ENCODE data around the gene FATE1.

The FATE1 gene

GRCh38 chrX:151765026-151765425 lies 49.2 kb downstream of the FATE1 start (continued):
- TF ChIP-seq, protein P1, sequence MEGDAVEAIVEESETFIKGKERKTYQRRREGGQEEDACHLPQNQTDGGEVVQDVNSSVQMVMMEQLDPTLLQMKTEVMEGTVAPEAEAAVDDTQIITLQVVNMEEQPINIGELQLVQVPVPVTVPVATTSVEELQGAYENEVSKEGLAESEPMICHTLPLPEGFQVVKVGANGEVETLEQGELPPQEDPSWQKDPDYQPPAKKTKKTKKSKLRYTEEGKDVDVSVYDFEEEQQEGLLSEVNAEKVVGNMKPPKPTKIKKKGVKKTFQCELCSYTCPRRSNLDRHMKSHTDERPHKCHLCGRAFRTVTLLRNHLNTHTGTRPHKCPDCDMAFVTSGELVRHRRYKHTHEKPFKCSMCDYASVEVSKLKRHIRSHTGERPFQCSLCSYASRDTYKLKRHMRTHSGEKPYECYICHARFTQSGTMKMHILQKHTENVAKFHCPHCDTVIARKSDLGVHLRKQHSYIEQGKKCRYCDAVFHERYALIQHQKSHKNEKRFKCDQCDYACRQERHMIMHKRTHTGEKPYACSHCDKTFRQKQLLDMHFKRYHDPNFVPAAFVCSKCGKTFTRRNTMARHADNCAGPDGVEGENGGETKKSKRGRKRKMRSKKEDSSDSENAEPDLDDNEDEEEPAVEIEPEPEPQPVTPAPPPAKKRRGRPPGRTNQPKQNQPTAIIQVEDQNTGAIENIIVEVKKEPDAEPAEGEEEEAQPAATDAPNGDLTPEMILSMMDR (tag by site-specific recombination; IDR thresholded peaks at IDR 0.05) = no peak
- TF ChIP-seq ZNF747 (tag by site-specific recombination; IDR thresholded peaks at IDR 0.05) (no peak), ZNF202 (tag by site-specific recombination; IDR thresholded peaks at IDR 0.05; ENCODE audit: borderline replicate concordance) (no peak), ZSCAN30 (tag by site-specific recombination; IDR thresholded peaks at IDR 0.05) (no peak), ZNF501 (tag by site-specific recombination; IDR thresholded peaks at IDR 0.05) (no peak), ZSCAN18 (tag by site-specific recombination; IDR thresholded peaks at IDR 0.05) (no peak), ZNF664 (tag by site-specific recombination; IDR thresholded peaks at IDR 0.05) (no peak)

GRCh38 chrX:151771726-151772125 lies 55.9 kb downstream of the FATE1 start:
- no peaks in the 10 kb centered on the region for H3K36me3 ChIP-seq (ENCODE audit: control insufficient read depth in 2 of 2, insufficient read depth in 1 of 2, low read length in 2 of 2)
- no peaks in the 10 kb centered on the region for H3K4me1 ChIP-seq (ENCODE audit: control insufficient read depth, insufficient read depth, low read length)
- ChIA-PET CTCF (interaction anchor here (0.8 kb wide), 1 partner anchor 18 kb away, joined by 4 read pairs; no protein-coding TSS in a partner anchor), POLR2A (interaction anchor here (0.6 kb wide), 1 partner anchor 214 kb away, joined by 3 read pairs; no protein-coding TSS in a partner anchor)
- no peak for TF ChIP-seq ZNF112 (tag by site-specific recombination; IDR thresholded peaks at IDR 0.05)
- no peak for TF ChIP-seq RBAK (tag by site-specific recombination; IDR thresholded peaks at IDR 0.05)
- no peak for TF ChIP-seq MYNN (tag by site-specific recombination; IDR thresholded peaks at IDR 0.05; ENCODE audit: borderline replicate concordance)
- no peak for TF ChIP-seq ZNF768 (tag by site-specific recombination; IDR thresholded peaks at IDR 0.05)
- no peak for TF ChIP-seq ZNF248 (tag by site-specific recombination; IDR thresholded peaks at IDR 0.05)
- TF ChIP-seq ZBTB8A (tag by site-specific recombination; IDR thresholded peaks at IDR 0.05) = no peak
- no peak for TF ChIP-seq ZNF221 (tag by site-specific recombination; IDR thresholded peaks at IDR 0.05; ENCODE audit: borderline replicate concordance)
- TF ChIP-seq ZNF658 (tag by site-specific recombination; IDR thresholded peaks at IDR 0.05) = no peak
- TF ChIP-seq ZNF37A (tag by site-specific recombination; IDR thresholded peaks at IDR 0.05) = no peak
- no peak for TF ChIP-seq PBX3 (CRISPR knock-in tag; IDR thresholded peaks at IDR 0.05)
- no peak for TF ChIP-seq ZNF510 (tag by site-specific recombination; IDR thresholded peaks at IDR 0.05; ENCODE audit: insufficient replicate concordance)
- no peak for TF ChIP-seq ZNF23 (tag by site-specific recombination; IDR thresholded peaks at IDR 0.05; ENCODE audit: borderline replicate concordance)
- H3K27ac ChIP-seq (ENCODE audit: extremely low read depth, low read depth, low read length) = no peak overlapping the region
- H3K4me3 ChIP-seq (ENCODE audit: low read depth, low read length) = no peak overlapping the region
- no peaks in the 10 kb centered on the region for H3K9me3 ChIP-seq (ENCODE audit: control insufficient read depth, insufficient read depth, low read depth, low read length)
